EL (cell line): ENCODE measurements around the gene TMPRSS7.
"Not testable (repeated sequence)": the region's sequence is repeated elsewhere in the genome, so short reads cannot be mapped to it uniquely, and the experiment has no call there.

ENCODE experiments used
- DNase-seq: peaks from one replicate; pipeline ENCODE4 v3.0.0-alpha.2; 2016

TMPRSS7 gene

GRCh38 chr3:112012205-112012992, 22.1 kb upstream of the TMPRSS7 start:
- DNase-seq: no peak

- peak; percentile 73 for DNase-seq
Observed at GRCh38 chr3:112013058-112013783, 21.3 kb upstream of the TMPRSS7 start.

DNA sequence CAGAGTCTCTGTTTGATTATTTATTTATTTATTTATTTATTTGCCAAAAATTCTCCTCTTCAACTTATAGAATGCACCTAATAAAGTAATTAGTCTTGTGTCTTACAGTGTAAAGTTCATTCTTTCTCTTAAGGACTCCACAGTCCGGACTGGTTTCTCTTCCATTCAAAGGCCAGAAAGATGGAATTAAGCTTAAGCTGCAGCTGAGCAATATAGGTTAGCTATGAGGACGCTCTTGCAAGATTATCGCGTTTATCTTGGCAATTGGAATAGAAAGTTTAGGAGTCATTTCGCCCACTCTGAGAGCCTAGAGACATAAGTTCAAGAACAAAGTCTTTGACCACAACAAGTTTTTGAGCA, 20.8 kb upstream of the TMPRSS7 start:
- no peak for DNase-seq

GRCh38 chr3:112017091-112017490, 17.4 kb upstream of the TMPRSS7 start:
- DNase-seq: no peak

DNA sequence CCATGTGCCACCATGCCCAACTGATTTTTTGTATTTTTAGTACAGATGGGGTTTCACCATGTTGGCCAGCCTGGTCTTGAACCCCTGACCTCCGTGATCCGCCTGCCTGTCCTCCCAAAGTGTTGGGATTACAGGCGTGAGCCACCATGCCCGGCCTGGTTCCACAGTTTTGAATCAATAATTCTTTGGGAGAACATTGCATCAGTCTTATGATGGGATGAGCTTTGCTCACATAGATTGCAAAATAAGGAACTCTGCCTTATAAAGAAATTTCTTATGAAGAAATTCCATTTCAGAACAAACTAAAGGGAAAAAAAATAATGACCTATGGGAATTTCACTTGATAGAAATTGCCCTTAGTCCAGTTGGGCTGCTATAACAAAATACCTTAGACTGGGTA, 15.8 kb upstream of the TMPRSS7 start:
- DNase-seq: no peak

DNA sequence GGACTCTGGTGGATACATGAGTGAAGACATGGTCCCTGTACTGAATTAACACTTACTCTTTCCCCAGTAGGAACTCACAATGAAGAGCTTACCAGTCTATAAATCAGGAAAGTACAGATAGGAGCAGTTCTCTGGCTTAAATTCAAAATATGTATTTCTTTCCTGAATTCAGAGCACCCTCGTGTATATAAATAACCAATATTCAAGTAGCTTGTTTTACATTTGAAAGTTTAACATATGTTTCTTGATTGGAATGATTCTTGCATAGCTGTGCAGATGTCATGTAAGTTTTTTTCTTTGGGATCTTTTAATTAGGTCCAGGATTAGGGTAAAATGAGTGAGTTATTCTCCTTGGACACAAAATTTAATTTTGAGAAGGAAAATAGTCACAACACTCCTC, 14.8 kb upstream of the TMPRSS7 start:
- no peak for DNase-seq

DNA sequence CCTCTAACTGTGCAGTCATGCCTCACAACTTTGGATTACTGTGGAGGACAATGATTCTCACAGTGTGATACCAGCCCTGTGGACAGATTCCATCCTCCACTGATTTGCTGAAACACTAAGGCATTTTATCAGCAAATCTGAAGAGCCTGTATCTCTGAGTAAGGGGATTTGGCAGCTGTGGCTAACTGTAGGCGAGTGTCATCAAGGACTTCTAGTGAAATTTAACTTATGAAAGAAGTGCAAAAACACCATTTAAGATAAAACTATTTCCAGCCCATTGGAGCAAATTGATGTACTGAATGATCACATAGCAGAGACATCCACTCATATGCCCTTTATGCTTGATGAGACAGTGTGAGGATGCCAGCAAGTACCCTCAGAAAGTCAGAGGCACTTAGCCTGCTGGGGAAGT, 13.9 kb upstream of the TMPRSS7 start:
- no peak for DNase-seq

- DNase-seq: no peak
Observed at GRCh38 chr3:112027142-112027541, 7.4 kb upstream of the TMPRSS7 start.

- DNase-seq: no peak
Observed at GRCh38 chr3:112027826-112028225, 6.7 kb upstream of the TMPRSS7 start.

GRCh38 chr3:112030901-112031300, 3.6 kb upstream of the TMPRSS7 start:
- peak; percentile 47 for DNase-seq

GRCh38 chr3:112032098-112032731, 2.3 kb upstream of the TMPRSS7 start:
- no peak for DNase-seq

DNA sequence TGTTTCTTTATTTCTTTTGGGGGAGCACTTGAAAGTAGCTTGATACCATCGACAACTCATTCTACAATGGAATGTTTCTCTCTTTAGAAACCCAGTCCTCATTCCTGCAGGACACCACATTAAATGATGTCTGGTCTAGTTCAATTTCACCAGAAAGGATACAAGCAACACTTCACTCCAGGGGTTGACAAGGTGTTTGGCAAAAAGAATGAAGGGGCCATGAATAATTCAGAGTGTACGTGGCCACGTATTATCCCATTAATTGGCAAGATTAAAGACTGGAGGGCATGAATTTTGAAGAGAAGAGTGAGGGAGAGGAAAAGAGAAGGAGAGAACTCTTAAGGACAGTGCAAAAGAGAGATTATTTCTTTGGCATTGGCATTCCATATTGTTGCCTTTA, 705 bp downstream of the TMPRSS7 start:
- no peak for DNase-seq

DNA sequence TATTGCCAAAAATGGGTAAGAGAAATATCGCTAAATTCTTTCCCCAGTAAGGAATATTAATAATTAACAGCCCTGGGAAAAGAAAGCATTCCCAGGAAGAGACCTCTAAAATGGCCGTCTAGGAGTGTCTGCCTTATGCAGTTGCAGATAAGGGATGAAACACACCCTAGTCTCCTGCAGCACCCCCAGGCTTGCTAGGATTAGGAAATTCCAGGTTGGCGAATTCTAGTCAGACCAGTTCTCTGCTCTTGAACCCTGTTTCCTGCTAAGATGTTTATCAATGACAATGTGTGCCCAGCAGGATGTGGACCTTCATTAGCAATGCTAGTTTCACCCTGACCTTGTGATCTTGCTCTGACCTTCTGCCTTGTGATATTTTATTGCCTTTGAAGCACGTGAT, 2.7 kb downstream of the TMPRSS7 start:
- not testable (repeated sequence) for DNase-seq

DNA sequence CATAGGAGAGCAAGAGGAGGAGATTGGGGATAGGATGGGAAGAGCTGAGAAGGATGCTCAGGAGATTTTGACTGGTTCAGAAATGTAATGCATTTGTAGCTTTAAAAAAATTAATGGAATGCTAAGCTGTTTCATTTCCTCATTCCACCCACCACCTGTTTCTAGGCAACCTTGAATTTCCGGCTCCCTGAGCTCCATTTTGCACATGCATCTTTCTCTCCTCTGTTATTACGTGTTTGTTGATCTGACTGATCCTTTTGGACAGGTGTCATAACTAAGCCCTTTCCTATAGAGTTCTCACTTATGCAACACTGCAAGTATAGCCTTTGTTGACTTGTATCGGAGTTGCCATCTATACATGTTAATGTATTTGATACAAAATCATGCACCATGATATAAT, 4.3 kb downstream of the TMPRSS7 start:
- DNase-seq: peak; percentile 66

DNA sequence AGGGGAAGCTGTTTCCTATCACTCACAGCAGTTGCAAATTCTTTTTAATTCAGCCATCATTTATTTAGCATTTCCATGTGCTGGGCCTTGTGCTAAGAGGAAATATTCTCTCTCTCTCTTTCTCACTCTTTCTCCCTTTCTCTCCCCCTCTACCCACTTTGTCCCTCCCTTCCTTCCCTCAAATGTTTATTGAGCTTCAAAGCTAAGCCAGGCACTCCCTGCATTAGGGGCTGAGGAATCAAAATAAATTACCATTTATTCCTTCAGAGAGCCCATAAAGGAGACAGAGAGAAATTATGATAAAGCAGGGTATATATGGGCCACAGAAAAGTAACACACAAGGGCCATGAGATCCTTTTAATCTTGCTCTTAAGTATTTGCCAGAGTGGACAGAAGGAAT, 6.8 kb downstream of the TMPRSS7 start:
- no peak for DNase-seq

GRCh38 chr3:112042842-112043280, 8.3 kb downstream of the TMPRSS7 start:
- no peak for DNase-seq

GRCh38 chr3:112043621-112044201, 9.2 kb downstream of the TMPRSS7 start:
- DNase-seq: peak; percentile 80

GRCh38 chr3:112046599-112046998, 12.1 kb downstream of the TMPRSS7 start:
- peak; percentile 18 for DNase-seq

- DNase-seq: no peak
Observed at GRCh38 chr3:112047264-112047663, 12.7 kb downstream of the TMPRSS7 start.

GRCh38 chr3:112048911-112049310, 14.4 kb downstream of the TMPRSS7 start:
- DNase-seq: no peak

DNA sequence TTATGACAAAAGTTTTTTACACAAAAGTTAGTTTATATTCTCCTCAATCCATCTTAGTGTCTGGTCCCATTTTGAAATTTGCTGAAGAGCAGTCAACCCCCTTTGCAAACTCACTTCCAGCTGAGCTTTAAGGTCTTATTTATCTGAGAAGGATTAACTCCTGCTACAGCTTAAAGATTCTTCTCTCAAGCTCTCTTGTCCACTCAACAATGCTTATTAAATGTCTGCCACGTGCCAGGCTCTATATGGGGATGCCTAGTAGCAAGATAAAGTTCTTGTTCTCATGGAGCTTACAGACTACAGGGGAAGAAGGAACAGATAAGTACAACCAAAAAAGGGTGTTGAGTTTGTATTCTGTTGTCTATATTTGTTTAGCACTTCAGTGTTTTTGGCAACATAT, 18.7 kb downstream of the TMPRSS7 start:
- DNase-seq: no peak

DNA sequence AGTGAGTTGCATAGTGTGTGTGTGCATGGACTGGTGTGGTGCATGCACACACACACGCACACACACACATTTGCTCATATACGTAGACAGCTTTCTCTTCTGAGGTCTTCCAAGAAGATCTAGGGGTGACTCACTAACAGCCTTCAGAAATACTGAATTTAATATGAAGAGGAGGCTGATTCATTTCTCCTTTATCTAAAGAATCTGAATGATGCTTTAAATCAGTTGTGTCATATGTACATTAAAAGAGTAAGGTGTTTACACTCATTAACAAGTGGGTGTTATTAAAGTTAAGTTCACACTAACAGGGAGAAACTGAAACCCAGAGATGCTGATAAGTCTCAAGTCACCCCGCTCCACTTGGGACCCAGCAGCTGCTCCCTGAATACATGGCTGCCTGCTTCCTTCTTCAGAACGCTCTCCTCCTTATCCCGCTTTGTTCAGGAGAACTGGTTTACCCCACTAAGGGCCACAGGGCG, 22.0 kb downstream of the TMPRSS7 start:
- DNase-seq: peak; percentile 80

- DNase-seq: no peak
Observed at GRCh38 chr3:112059497-112059896, 25.0 kb downstream of the TMPRSS7 start.
